CD4-positive, alpha-beta T cell treated with Interleukin-15 for 1 hour (primary cell): ENCODE measurements around the gene FILIP1.
"Not testable (repeated sequence)": the region's sequence is repeated elsewhere in the genome, so short reads cannot be mapped to it uniquely, and the experiment has no call there.

ENCODE experiments used
- DNase-seq: peaks from one replicate; pipeline ENCODE4 v3.0.0-alpha.2; 2020

The FILIP1 gene

DNA sequence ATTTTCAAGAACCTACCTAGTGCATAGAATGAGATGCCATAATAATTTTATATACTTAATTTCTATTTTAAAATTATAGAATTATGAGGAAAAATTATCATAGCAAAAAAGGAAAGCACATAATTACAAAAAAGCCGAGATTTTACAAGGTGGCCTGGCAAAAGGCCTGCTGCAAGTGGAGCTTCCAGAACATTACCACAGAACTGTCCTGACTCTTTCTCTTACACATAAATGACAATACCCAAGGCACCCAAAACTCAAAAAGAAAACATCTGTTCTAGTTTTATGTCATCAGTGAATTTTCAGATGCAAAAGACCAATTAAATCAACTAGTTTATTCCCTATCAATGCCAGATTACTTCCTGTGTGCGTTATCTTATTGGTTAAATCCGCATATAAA is 74.2 kb downstream of the FILIP1 start:
- DNase-seq, result no peak

DNA sequence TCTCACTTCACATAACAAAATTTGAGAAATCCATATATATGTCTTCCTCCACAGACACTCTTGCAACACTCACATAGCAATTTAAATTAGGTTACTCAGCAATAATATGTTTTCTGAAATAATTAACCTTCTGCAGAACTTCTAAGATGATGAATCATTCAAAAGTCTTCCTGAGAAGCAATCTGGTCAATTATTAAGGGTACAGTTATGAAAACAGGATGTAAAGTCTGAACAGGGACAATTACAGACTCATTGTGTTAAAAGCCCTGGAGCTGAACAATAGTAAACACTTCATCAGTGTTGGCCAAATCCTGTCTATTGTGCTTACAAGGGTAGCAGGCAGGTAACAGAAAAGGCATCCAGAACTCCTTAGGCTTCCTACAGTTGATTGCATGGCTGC is 75.4 kb downstream of the FILIP1 start:
- DNase-seq, result no peak

DNA sequence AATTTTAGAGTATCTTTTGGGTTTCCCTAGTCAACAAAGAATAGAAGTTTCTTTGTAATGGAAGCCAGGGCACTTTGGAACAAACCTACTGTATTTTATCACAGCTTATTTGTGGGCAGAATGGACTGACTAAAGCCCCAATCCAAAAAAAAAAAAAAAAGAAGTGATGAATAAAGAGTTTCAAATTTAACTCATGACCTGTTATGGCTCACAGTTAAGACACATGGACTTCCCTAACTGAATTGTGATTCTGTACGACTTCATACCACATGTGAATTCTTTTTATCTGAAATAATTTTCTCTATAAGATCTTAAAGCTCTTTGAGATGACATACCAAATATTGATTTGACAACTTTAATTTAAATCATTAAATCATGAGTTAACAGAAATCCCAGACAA is 77.2 kb downstream of the FILIP1 start:
- DNase-seq, result no peak

DNA sequence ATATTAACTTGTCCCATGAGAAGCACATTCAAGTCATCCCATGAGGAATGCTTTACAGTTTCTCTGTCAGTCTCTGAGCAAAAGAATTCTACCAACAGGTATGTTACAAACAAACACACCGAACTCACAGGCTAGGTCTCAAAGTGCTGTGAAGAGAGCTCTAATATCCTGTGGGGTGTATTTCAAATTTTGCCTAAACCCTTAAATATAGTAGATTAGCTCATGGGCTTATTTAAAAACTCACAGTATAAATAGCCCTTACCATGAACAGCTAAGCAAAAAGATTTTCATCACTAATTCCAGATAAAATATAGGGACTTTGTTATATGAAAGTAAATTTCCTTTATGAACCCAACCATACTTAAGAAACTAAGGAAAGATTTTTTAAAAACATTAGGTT is 77.8 kb downstream of the FILIP1 start:
- DNase-seq, result no peak

DNA sequence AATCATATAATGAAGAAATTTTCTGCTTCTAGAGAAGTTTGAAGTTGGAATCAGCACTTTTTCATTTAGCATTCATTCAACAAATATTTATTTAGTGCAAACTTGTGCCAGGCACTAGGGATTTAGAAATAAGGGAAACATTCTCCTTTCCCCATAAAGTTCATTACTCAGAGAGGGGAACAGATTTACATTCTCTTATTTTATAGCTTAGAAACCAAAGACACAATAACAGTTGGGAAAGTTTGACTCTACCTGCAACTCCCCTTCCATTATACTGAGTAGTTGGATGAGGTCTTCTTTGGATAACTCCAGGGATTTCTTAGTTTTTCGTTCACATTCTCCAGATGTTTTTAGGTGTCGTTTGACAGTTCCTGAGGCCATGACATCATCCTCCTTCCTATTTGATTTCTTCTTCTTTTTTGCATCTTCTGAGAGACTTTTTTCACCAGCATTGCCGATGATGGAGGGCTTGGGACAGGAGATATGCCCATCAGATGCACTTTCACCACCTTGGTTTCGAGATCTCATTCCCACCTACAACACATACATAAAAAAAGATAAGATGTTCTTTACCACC is 79.1 kb downstream of the FILIP1 start:
- DNase-seq, result no peak

DNA sequence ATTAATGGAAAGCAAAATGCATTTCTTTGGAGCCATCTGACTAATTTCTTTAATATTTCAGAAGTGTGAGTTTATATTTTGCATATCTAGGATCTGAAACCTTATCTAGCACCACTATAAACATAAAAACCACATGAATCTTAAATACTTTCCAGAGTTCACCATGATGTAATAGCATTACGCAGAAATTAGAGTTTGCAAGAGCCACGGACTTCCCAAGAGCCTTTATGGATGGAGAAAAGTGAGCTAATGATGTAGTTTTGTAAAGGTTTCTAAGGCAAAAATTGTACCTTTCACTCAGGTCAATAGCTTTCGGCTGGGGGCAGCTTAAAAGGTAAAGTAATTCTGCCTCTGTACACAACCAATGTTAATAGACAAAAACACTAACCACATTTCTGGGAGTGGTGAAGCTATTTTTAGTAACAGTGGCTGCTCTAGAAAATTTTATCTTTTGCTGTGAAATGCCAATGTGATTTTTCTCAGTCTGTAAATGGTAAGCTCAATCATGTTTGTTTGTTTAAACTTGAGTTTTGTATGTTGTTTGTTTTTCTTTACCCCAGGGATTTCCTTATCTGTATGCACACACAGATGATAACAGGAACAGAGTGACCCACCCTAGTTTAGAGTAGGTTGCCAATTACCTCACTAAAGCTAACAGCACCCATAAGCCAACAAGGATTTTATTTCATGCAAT is 80.5 kb downstream of the FILIP1 start:
- no peak for DNase-seq

DNA sequence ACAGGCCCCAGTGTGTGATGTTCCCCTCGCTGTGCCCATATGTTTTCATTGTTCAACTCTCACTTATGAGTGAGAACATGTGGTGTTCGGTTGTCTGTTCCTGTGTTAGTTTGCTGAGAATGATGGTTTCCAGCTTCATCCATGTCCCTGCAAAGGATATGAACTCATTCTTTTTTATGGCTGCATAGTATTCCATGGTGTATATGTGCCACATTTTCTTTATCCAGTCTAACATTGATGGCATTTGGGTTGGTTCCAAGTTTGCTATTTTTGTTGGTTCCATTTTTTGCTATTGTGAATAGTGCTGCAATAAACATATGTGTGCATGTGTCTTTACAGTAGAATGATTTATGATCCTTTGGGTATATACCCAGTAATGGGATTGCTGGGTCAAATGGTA is 83.0 kb downstream of the FILIP1 start:
- DNase-seq, result not testable (repeated sequence)

DNA sequence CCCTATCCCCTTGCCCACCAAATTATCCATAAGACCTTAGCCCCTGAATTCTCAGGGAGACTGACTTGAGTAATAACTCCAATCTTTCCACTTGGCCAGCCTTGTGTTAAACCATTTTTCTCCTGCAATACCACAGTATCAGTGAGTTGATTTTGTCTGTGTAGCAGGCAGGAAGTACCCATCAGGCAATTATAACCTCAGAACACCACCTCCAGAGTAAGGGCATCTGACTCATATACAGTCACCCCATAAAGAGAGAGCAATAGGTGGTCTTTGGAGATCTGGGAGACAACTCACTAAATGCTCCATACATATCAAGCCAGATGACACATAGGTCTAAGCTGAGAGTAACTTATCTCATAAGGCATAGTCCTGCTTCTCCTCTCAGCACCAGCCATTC is 83.7 kb downstream of the FILIP1 start:
- no peak for DNase-seq

DNA sequence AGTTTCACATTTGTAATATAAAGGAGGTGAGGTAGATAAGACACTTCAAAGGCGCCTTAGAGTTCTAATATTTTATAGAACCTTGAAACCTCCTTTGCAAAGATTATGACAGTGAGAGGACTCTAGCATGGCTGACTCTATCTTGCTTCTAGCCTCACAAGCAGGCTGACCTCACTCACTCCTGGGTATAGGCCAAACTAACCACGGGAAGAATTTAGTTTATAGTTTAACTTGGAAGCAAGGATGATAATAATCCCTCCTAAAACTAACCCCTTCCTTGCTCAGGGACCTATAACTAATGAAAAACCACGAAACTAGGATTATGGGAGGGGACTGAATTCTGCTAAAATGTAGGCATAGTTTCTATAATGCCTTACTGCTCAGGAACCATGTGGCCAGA is 84.3 kb downstream of the FILIP1 start:
- no peak for DNase-seq

DNA sequence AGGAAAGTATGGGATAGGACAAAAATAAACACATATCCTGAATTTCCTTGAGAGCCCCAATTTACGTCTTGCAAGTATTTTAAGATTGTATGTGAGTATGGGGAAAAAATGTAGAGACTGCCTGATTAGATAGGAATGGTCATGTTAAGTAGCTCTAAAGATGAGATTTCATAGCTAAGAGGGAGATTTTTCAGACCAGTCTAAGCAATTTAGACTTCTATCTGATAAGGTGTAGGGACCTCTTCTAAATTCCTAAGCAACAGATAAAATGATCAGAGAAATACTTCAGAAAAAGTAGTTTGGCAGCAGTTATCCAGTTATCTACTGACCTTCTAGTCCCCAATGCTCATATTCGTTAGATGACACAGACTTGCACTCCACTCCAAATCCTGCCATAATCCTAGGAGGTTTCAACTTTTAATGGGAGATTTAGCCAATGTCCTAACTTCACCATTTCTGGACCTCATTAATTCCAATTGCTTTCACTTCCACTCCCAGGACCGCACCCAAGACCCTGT is 90.0 kb downstream of the FILIP1 start:
- no peak for DNase-seq

DNA sequence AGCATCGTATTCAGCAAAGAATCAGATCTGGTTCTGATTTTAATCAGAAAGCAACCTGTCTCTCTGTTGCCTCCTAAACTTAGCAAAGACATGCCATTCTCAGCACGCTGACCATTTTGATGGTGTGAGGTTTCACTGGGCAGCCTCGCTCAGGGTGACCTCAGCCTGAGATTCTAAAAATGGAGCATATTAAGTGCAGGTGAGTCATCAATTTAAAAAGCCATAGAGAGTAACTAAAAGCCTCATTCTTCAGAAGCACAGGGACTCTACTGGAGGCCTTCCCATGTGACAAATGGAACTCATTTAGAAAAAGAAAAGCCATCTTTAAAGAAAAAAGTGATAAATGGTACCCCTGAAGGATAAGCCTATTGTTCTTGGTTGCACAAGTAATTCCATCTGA is 91.3 kb downstream of the FILIP1 start:
- no peak for DNase-seq

DNA sequence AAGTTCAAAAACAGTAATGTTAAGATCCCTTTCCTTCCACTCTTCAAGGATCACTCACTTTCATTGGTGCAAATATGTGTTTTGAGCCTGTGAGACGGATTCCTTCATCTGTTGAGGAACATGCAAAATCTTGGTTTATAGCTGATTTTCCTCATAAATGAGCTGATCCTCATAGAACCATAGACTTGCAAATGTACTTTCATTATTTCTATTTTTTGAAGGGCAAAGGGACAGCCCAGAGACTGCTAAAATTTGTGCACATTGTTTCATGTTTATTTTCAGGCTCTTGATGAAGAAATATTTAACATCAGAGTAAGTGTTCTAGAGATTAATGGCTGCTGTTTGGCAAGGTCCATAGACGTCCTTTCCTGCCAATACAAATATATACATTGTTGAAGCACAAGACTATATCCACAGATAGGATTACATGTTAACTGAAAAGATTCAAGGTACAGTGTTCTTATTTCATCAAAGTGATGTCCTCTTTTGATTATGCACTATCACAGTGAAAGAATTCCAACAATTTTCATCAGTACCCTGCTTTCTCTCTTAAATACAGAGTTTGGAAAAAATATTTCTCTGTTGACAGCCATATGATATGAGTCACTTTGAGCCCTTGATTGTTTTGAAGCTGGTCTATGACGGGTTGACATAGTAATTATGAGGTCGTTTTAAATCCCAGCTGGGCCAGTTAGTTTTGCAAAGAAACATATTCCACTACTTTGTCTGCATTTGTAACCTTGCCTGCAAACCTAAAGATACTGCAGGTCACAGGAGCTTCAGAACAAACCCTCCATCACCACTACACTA is 95.7 kb downstream of the FILIP1 start:
- DNase-seq, result no peak

DNA sequence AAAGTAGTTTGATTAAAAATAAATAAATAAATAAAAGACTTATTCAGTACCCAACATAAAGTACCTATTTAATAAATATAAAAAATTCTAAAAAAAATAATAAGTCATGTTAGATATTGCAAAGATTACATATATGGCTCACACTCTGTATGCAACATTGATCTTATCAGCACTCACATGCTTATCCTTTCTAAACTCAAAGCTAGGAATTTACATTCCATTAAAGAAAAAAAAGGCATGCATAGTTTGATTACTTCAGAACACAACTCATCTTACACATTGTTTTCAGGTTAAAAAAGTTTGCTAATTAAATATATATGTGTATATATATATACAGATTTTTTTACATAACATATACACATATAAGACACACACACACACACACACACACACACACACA is 96.4 kb downstream of the FILIP1 start:
- no peak for DNase-seq

DNA sequence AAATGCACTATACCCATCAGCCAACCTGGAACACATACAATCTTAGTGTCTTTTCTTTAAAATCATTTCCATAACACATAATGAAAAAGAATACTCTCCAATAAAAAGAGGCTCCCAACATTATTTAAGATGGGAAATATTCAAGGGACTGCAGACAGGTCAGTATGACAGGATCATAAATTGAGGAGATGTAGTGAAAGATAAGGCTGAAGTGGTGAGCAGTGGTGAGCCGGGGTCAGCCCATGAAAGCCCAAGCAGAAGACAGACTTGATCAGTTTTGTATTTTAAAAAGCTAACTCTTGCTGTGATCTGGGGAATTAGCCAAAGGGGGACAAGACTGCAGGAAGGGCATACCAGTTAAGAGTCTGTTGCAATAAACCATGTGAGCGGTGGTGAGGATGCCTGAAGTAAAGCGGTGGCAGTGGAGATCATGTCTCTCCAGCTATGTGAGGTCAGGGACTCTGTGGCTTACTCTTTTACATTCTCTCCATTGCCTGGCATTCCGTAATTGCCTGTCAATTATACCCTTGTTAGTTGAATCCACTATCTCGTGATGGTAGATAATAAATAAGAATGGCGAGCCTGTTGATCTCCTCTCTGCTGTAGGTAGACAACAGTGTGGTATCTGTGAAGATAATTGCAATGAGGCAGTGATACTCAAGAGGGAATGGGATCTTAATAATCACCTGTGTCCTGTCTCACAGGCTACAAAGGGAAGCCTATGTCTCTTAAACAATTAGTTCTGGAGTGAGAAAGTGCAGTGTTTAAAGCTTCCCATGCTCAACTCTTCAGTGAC is 97.4 kb downstream of the FILIP1 start:
- DNase-seq, result no peak

DNA sequence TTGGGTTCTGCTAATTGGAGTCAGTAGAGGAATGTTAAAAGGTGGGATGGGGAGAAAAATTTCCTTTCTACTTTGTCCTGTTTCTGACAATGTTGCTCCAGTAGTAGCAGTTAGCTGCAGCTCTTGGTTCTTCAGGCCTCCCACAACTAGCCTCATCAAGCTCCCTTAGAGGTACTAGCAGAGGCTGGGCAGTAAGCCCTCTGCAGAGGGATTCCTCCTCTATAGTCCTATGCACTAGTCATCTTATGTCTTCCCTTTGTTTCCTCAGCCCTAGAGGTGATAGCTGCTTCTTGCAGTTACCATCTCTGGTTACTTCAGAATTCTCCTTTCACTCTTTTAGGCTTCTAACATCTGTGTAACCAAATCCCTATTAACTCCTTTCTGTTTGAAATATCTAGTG is 99.8 kb downstream of the FILIP1 start:
- no peak for DNase-seq

DNA sequence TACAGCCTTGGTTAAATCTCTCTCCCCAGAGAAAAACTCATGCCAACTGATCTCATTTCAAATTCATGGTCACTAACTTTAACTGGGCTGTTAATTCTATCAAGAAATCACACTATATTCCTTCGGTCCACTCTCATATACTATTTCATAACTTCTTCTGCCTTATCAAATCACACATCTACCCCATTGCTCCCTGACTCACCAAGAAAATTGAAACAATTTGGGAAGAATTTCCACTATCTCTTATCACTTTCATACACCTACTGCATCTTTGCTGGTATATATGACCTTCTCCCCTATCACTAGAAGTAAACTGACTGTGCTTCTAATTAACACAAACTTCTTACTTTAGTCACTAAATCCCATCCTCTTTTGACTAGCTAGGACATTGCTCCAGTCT is 102.3 kb downstream of the FILIP1 start:
- no peak for DNase-seq

DNA sequence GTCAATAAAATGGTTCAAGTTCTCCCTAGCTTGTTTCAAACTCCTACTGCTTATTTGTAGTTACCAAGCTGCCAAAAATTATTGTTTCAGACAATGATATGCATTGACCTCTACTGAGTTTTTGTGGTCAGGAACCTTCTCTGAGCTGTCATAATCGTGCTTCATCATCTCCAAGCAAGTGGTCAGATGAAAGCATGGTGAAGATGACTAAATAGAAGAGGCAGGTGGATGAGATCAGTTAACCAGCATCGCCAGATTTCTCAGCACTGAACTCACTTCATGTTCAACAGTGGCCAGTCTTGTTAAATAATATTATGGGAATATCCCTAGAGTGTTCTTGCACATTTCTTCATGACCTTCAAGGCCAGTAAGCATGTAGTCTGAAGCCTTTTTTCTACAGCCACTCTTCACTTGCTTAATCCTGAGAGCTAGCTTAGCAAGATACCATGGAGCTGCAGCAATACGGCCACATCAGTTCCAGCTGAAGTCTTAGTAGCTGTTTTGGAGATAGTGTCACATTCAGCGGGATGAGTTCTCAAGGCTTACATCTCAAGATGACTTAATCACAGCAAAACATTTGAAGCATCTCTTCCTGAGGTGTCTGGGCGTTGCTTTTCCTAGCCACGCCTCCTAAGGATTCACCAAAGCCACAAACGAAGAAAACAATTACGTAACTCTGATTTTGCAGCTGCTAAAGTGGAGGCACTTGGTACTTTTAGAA is 107.4 kb downstream of the FILIP1 start:
- no peak for DNase-seq

DNA sequence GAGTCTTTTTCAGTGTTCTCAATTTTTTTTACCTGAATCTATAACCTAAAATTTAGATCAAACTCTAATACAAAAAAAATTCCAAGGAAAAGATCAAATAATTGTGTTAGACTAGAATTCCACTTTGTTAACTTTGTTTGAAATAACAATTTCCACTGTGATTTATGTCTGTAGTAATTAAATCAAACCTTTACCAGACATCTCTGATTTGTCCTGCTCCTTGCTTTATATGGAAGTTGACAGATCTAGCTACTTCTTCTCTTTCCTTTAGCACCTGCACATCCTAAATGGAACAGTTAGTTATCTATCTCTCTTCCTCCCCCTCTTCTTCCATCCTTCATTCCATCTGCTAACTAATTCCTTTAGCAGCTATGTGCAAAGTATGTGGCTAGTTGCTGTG is 109.5 kb downstream of the FILIP1 start:
- no peak for DNase-seq

DNA sequence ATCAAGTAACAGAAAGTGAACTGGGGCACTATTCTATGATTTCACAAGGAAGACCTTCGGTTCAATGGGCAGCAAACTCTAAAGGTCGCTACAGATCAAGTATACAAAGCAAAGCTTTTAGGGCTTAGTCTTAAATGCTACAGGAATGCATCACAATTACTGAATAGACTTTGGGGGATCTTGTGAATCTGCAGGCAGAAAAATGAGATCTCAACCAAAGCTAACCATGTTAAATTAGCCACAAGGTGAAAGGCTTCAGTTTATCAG is 111.0 kb downstream of the FILIP1 start:
- DNase-seq, result no peak

DNA sequence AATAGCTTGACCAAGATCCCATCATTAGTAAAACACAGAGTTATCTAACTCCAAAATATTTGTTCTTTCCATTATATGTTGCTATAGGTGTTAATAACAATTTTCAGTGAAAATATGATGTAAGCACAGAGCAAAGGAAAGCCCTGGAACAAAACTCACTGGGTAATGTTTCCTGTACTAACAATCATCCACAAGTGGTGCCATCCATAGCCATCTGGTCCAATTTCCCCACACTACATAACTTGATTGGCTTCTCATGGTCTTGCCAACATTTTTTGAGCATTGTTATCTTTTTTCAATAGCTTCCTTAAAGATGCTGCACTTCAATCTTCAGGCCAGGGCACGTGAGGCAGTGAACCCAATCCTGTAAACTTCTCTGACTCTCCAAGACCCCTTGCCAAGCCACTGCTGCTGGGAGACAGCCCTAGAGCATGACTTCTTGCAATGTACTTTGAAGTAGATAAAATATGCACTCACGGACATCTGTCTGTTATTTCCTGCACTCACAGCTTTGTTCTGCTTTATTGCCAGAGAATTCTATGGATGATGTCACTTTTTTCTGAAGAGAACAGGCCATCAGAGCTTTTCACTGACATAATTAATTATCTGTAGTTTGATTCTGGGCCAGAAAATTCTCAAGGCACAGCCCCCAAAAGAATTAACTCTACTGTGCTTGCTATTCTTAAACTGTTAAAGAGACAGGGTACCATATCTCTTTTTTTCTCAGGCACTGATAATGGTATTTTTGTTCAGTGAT is 111.5 kb downstream of the FILIP1 start:
- DNase-seq, result no peak

DNA sequence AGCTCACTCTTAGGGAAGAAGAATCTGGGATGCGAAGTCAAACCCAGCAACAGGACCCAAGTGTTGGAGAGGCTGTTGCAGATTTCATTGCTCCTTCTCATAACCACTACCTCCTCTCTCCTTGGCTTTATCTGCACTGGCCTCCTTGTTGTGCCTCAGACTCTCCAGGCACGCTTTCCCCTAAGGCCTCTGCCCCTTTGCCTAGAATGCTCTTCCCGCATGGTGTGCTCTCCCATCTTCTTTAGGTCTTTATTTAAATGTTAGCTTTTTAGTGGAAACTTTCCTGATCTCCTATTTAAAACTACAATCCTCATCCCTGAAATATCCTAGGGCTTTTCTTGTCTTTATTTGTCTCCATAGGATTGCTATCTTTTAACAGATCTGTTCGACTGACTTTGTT is 114.1 kb downstream of the FILIP1 start:
- DNase-seq, result no peak

DNA sequence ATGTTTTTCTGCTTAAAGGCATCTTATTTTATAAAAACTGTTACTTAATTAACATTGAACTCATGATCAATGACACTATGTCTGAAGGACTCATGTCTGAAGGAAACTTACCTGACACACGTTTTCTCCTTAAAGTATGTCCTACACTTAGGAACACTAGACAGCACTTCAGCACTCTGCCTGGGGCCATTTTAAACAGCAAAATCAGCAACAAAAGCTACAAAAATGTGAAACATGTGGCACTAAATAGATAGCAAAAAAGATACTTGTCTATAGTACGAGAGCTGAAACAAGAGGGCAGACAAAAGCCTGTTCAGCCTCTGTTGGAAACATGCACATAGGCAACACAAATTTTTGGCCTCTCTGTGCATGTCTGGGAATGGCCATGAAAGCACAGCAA is 115.5 kb downstream of the FILIP1 start:
- DNase-seq, result no peak
